HCT116 (cell line): ENCODE results near the gene FGF18. TPM values are rescaled to one million over a fixed set of nuclear protein-coding genes. Genes with fewer than 3 reads are reported as not detected.
A peak's percentile ranks its signal among the peaks of the same experiment; 100 is the strongest.
"Not testable (repeated sequence)": the region's sequence is repeated elsewhere in the genome, so short reads cannot be mapped to it uniquely, and the experiment has no call there.

Source experiments
- ATAC-seq: fragments of 200-7000 bp; cut with Tn5 transposase; 2 replicates; pipeline ENCODE4 v1.9.1; 2020; ENCODE audit warnings: mild to moderate bottlenecking, moderate library complexity
- BruUV-seq: library from RNA; stranded (reverse); fragments of 400-500 nt; replicated peaks from 2 replicates; lab custom pipeline; 2021; lab: Mats Ljungman, UMichigan
- CTCF ChIA-PET: fragments of 300-600 bp; sonication (Branson Sonifier 250); formaldehyde crosslinking; loops from one replicate; lab custom pipeline; 2021; ENCODE audit warnings: antibody characterized with exemption; lab: Charles Lee
- POLR2A ChIA-PET: fragments of 300-600, 350-600 bp; sonication (Branson Sonifier 250); formaldehyde crosslinking; loops from one replicate; lab custom pipeline; 2021; ENCODE audit warnings: antibody characterized with exemption; lab: Charles Lee
- RAD21 ChIA-PET, 2 experiments: fragments of 300-600 bp; sonication (Branson Sonifier 250); formaldehyde crosslinking; loops; one replicate each; lab custom pipeline; 2023; ENCODE audit warnings: low total read pairs in 2 of 2; ENCODE audit not compliant: uncharacterized antibody in 2 of 2, unreplicated experiment in 2 of 2, low non-redundant PET in 1 of 2; lab: Charles Lee
- DNase-seq: peaks from one replicate; pipeline ENCODE4 v3.0.0-alpha.2; 2010; ENCODE audit warnings: low read depth, low spot score
- H2AFZ ChIP-seq: fragments of 200-600 bp; shearing (Covaris generic), sonication (generic); 2 replicates; pipeline ENCODE4 v1.6.1; 2017; ENCODE audit warnings: low read depth, mixed run types, mixed read lengths, antibody characterized with exemption, low read length; ENCODE audit not compliant: poor library complexity, severe bottlenecking
- H3K27ac ChIP-seq: 2 replicates; pipeline ENCODE4 v1.5.1; 2012; ENCODE audit warnings: low read depth, low read length
- H3K27me3 ChIP-seq: fragments of 200-600 bp; sonication (generic); 2 replicates; pipeline ENCODE4 v1.6.1; 2016; ENCODE audit warnings: mixed run types, low read length, mixed read lengths; ENCODE audit not compliant: insufficient read depth
- H3K36me3 ChIP-seq, 2 experiments: fragments of 200-500 bp in 1 of 2; fragments of 200-600 bp in 1 of 2; sonication (Bioruptor generic) in 1 of 2; sonication (generic) in 1 of 2; 2 replicates each; pipeline versions ENCODE4 v1.5.1 to v1.6.1; 2014 to 2016; ENCODE audit warnings: low read length in 2 of 2, inconsistent platforms in 1 of 2, mixed read lengths in 1 of 2, mixed run types in 1 of 2; ENCODE audit not compliant: insufficient read depth in 2 of 2, control insufficient read depth in 1 of 2
- H3K4me1 ChIP-seq, 2 experiments: fragments of 200-600 bp in 1 of 2; sonication (generic) in 1 of 2; 2 replicates each; pipeline versions ENCODE4 v1.5.1 to v1.6.1; 2012 to 2017; ENCODE audit warnings: low read length in 2 of 2, inconsistent platforms in 1 of 2, mild to moderate bottlenecking in 1 of 2, mixed read lengths in 1 of 2, mixed run types in 1 of 2, moderate library complexity in 1 of 2; ENCODE audit not compliant: insufficient read depth in 2 of 2, control insufficient read depth in 1 of 2
- H3K4me2 ChIP-seq: fragments of 200-600 bp; sonication (generic); 2 replicates; pipeline ENCODE4 v1.6.1; 2017; ENCODE audit warnings: mixed run types, low read length, mixed read lengths
- H3K4me3 ChIP-seq, 2 experiments: fragments of 200-600 bp in 1 of 2; sonication (generic) in 1 of 2; replicated peaks in 1 of 2; 2 replicates each; pipeline ENCODE4 v1.5.1; 2011 to 2016; ENCODE audit warnings: low read length in 2 of 2, control low read depth in 1 of 2, low read depth in 1 of 2, mild to moderate bottlenecking in 1 of 2, mixed read lengths in 1 of 2, mixed run types in 1 of 2
- H3K79me2 ChIP-seq: fragments of 200-600 bp; sonication (generic); 2 replicates; pipeline ENCODE4 v1.6.1; 2017; ENCODE audit warnings: mild to moderate bottlenecking, mixed run types, low read length, moderate library complexity, mixed read lengths; ENCODE audit not compliant: insufficient read depth
- H3K9ac ChIP-seq: fragments of 200-600 bp; sonication (generic); 2 replicates; pipeline ENCODE4 v1.6.1; 2016; ENCODE audit warnings: low read length, mixed read lengths
- H3K9me2 ChIP-seq: fragments of 200-600 bp; sonication (generic), shearing (Covaris generic); 2 replicates; pipeline ENCODE4 v1.6.1; 2017; ENCODE audit warnings: mixed run types, mild to moderate bottlenecking, moderate library complexity; ENCODE audit not compliant: insufficient read depth
- H3K9me3 ChIP-seq, 2 experiments: fragments of 200-500 bp in 1 of 2; fragments of 200-600 bp in 1 of 2; sonication (Bioruptor generic) in 1 of 2; sonication (generic) in 1 of 2; 2 replicates each; pipeline ENCODE4 v1.6.1; 2014 to 2017; ENCODE audit warnings: low read length in 2 of 2, mixed read lengths in 2 of 2, inconsistent platforms in 1 of 2, low read depth in 1 of 2, mild to moderate bottlenecking in 1 of 2, mixed run types in 1 of 2, moderate library complexity in 1 of 2; ENCODE audit not compliant: control insufficient read depth in 1 of 2, insufficient read depth in 1 of 2
- H4K20me1 ChIP-seq: fragments of 200-600 bp; sonication (generic), shearing (Covaris generic); 2 replicates; pipeline ENCODE4 v1.6.1; 2017; ENCODE audit warnings: mixed run types, mild to moderate bottlenecking, moderate library complexity; ENCODE audit not compliant: insufficient read depth
- ELF1 ChIP-seq: IDR thresholded peaks from 2 replicates; pipeline ENCODE4 v1.6.1; 2012; ENCODE audit warnings: low read depth, borderline replicate concordance
- EZH2 ChIP-seq: fragments of 200-600 bp; sonication (generic); IDR thresholded peaks from 2 replicates; pipeline ENCODE4 v1.6.1; 2017; ENCODE audit warnings: antibody characterized with exemption, mixed run types
- EZH2phosphoT487 ChIP-seq: fragments of 200-600 bp; IDR thresholded peaks from 2 replicates; pipeline ENCODE4 v1.6.1; 2018; ENCODE audit warnings: antibody characterized with exemption, borderline replicate concordance
- JUND ChIP-seq: IDR thresholded peaks from 2 replicates; pipeline ENCODE4 v1.6.1; 2012
- POLR2AphosphoS5 ChIP-seq: IDR thresholded peaks from 2 replicates; pipeline ENCODE4 v1.6.1; 2011; ENCODE audit warnings: mild to moderate bottlenecking, low read depth, low read length, moderate library complexity
- RAD21 ChIP-seq: IDR thresholded peaks from 2 replicates; pipeline ENCODE4 v1.6.1; 2012; ENCODE audit warnings: low read depth, mild to moderate bottlenecking
- YY1 ChIP-seq: IDR thresholded peaks from 2 replicates; pipeline ENCODE4 v1.6.1; 2011; ENCODE audit warnings: low read length, low read depth, moderate library complexity, mild to moderate bottlenecking; ENCODE audit not compliant: insufficient replicate concordance; ENCODE audit errors: extremely low read depth
- intact Hi-C: fragments of 100-400 bp; cut with micrococcal nuclease; formaldehyde crosslinking; loops from 2 replicates; pipeline ENCODE4 v1.10.0; 2022
- total RNA-seq: library from RNA; stranded (reverse); gene quantifications from one replicate; pipeline ENCODE4 v1.2.1, GENCODE V29; 2021; ENCODE audit not compliant: unreplicated experiment
- TF ChIP-seq, protein P1 (sequence below), 3 experiments: fragments of 200-600 bp in 1 of 3; sonication (generic) in 1 of 3; IDR thresholded peaks in 2 of 3; conservative IDR thresholded peaks in 1 of 3; 2 replicates each; pipeline ENCODE4 v1.5.1; 2012 to 2017; ENCODE audit warnings: low read depth in 2 of 3, low read length in 2 of 3, antibody characterized with exemption in 1 of 3, borderline replicate concordance in 1 of 3, control low read depth in 1 of 3, mild to moderate bottlenecking in 1 of 3, mixed read lengths in 1 of 3, mixed run types in 1 of 3, moderate library complexity in 1 of 3; ENCODE audit not compliant: insufficient read depth in 1 of 3

FGF18 gene
- total RNA-seq, 1 experiment from 2014 or later = 0.96 TPM

DNA sequence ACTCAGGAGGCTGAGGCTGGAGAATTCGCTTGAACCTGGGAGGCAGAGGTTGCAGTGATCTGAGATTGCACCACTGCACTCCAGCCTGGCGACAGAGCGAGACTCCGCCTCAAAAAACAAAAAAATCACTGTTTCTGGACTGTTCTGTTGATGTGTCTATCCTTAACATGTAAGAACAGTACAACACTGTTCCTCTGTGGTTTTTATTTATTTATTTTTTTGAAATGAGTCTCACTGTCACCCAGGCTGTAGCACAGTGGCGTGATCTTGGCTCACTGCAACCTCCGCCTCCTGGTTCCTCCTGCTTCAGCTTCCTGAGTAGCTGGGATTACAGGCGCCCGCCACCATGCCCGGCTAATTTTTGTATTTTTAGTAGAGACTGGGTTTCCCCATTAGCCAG is 20.8 kb upstream of the FGF18 start:
- 0 out of 2 replicates have a peak, but pooled peaks have one; percentile 32 for TF ChIP-seq POLR2AphosphoS5
- TF ChIP-seq, all 23 proteins: peak for 1; not testable (repeated sequence) for 22
- H3K27me3 ChIP-seq, ATAC-seq, H3K4me3 ChIP-seq, H3K27ac ChIP-seq, H3K9me2 ChIP-seq, BruUV-seq, H3K4me2 ChIP-seq, H3K9ac ChIP-seq, H3K4me1 ChIP-seq, intact Hi-C loops, H2AFZ ChIP-seq, H3K9me3 ChIP-seq, DNase-seq: not testable (repeated sequence)
- Histone ChIP-seq H4K20me1 (peaks cover 82% of the 10 kb centered on the region), H3K36me3 (peaks cover 67 to 83% of the 10 kb centered on the region in 2 experiments), H3K79me2 (peaks cover 87% of the 10 kb centered on the region)
- POLR2A ChIA-PET = interaction anchor here (1.2 kb wide), 2 partner anchors 9 to 16 kb away, joined by 3 to 4 read pairs; no protein-coding TSS in a partner anchor
- RAD21 ChIA-PET = interaction anchor here in 1 of 2 experiments (0.9 kb wide), 1 partner anchor 514 kb away, joined by 3 read pairs; no protein-coding TSS in a partner anchor
- CTCF ChIA-PET = interaction anchor here (1.0 kb wide), 1 partner anchor 514 kb away, joined by 3 read pairs; no protein-coding TSS in a partner anchor

DNA sequence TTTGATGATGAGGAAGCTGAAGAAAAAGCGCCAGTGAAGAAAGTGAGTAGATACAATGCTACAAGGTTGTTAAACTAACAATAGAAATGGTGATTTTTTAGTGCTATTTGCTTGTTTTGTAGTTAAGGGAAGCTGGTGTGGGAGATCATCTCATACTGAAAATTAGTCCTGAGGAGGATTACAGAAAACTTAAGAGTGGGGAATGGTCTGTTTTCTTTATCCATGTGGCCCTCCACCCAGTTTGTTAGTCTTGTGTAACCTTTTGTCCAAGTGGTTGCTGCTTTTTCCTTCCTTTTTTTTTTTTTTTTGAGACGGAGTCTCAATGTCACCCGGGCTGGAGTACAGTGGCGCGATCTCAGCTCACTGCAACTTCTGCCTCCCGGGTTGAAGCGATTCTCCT is 19.3 kb upstream of the FGF18 start:
- intact Hi-C loops = no loop called here
- Histone ChIP-seq H3K9me2 (no peaks in the 10 kb centered on the region), H2AFZ (no peak overlapping the region), H3K9me3 (no peaks in the 10 kb centered on the region), H3K27ac (no peak overlapping the region), H3K79me2 (peaks cover 78% of the 10 kb centered on the region), H3K4me2 (no peak overlapping the region), H3K9ac (no peak overlapping the region), H3K4me1 (peaks cover 0 to 7% of the 10 kb centered on the region in 2 experiments; a peak in 2 of 4 replicates), H3K27me3 (no peaks in the 10 kb centered on the region), H4K20me1 (peaks cover 73% of the 10 kb centered on the region), H3K4me3 (no peak overlapping the region), H3K36me3 (peaks cover 57 to 72% of the 10 kb centered on the region in 2 experiments)
- no TSS peak for BruUV-seq
- CTCF ChIA-PET = no interaction called here
- RAD21 ChIA-PET = no interaction called here
- POLR2A ChIA-PET = no interaction called here
- ATAC-seq (no peak), DNase-seq (no peak)
- no peak for TF ChIP-seq EZH2
- TF ChIP-seq, protein P1, sequence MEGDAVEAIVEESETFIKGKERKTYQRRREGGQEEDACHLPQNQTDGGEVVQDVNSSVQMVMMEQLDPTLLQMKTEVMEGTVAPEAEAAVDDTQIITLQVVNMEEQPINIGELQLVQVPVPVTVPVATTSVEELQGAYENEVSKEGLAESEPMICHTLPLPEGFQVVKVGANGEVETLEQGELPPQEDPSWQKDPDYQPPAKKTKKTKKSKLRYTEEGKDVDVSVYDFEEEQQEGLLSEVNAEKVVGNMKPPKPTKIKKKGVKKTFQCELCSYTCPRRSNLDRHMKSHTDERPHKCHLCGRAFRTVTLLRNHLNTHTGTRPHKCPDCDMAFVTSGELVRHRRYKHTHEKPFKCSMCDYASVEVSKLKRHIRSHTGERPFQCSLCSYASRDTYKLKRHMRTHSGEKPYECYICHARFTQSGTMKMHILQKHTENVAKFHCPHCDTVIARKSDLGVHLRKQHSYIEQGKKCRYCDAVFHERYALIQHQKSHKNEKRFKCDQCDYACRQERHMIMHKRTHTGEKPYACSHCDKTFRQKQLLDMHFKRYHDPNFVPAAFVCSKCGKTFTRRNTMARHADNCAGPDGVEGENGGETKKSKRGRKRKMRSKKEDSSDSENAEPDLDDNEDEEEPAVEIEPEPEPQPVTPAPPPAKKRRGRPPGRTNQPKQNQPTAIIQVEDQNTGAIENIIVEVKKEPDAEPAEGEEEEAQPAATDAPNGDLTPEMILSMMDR (IDR thresholded peaks at IDR 0.05 in 2 of 3, conservative IDR thresholded peaks at IDR 0.05 in 1 of 3; ENCODE audit: borderline replicate concordance in 1 of 3, insufficient read depth in 1 of 3, low read depth in 2 of 3, low read length in 2 of 3) = no peak
- TF ChIP-seq RAD21 = no peak
- TF ChIP-seq EZH2phosphoT487 = no peak
- no peak for TF ChIP-seq YY1
- TF ChIP-seq ELF1 = no peak
- no peak for TF ChIP-seq JUND
